OCI-LY1 (cell line): ENCODE measurements around the gene LRRC25.

Experiments used
- H2AFZ ChIP-seq: fragments of 200-600 bp; sonication (generic), shearing (Covaris generic); 2 replicates; pipeline ENCODE4 v1.6.0; 2014; ENCODE audit warnings: antibody characterized with exemption, mild to moderate bottlenecking, low read length
- H3F3A ChIP-seq: fragments of 200-600 bp; sonication (generic), shearing (Covaris generic); 2 replicates; pipeline ENCODE4 v1.6.0; 2014; ENCODE audit warnings: mild to moderate bottlenecking, antibody characterized with exemption, low read length, moderate library complexity; ENCODE audit not compliant: insufficient read depth
- H3K27ac ChIP-seq: fragments of 200-600 bp; sonication (generic); 2 replicates; pipeline ENCODE4 v1.5.1; 2014; ENCODE audit warnings: low read length, mixed run types, mild to moderate bottlenecking, low read depth; ENCODE audit not compliant: poor library complexity, severe bottlenecking
- H3K27me3 ChIP-seq: fragments of 200-600 bp; sonication (generic); 2 replicates; pipeline ENCODE4 v1.6.0; 2014; ENCODE audit warnings: antibody characterized with exemption, mild to moderate bottlenecking, low read length, moderate library complexity; ENCODE audit not compliant: insufficient read depth
- H3K36me3 ChIP-seq: fragments of 200-600 bp; sonication (generic); 2 replicates; pipeline ENCODE4 v1.6.1; 2014; ENCODE audit warnings: mild to moderate bottlenecking, antibody characterized with exemption, low read length, moderate library complexity, mixed read lengths; ENCODE audit not compliant: insufficient read depth
- H3K4me1 ChIP-seq: fragments of 200-600 bp; sonication (generic); 2 replicates; pipeline ENCODE4 v1.5.1; 2014; ENCODE audit warnings: mild to moderate bottlenecking, low read length, moderate library complexity; ENCODE audit not compliant: insufficient read depth, severe bottlenecking
- H3K4me2 ChIP-seq: fragments of 200-600 bp; sonication (generic), shearing (Covaris generic); 2 replicates; pipeline ENCODE4 v1.6.1; 2014; ENCODE audit warnings: low read length
- H3K4me3 ChIP-seq: fragments of 200-600 bp; sonication (generic); 2 replicates; pipeline ENCODE4 v1.5.1; 2014; ENCODE audit warnings: low read length, low read depth, mild to moderate bottlenecking, mixed read lengths; ENCODE audit not compliant: poor library complexity, severe bottlenecking
- H3K79me2 ChIP-seq: fragments of 200-600 bp; shearing (Covaris generic); 2 replicates; pipeline ENCODE4 v1.6.1; 2016; ENCODE audit warnings: mixed run types, low read length, mixed read lengths; ENCODE audit not compliant: insufficient read depth
- H3K9ac ChIP-seq: fragments of 200-600 bp; sonication (generic), shearing (Covaris generic); 2 replicates; pipeline ENCODE4 v1.6.1; 2014; ENCODE audit warnings: mild to moderate bottlenecking, low read length, mixed read lengths
- H3K9me2 ChIP-seq: fragments of 200-600 bp; sonication (generic), shearing (Covaris generic); 2 replicates; pipeline ENCODE4 v1.6.1; 2014; ENCODE audit warnings: low read depth, mild to moderate bottlenecking, low read length, mixed read lengths
- H3K9me3 ChIP-seq: fragments of 200-600 bp; shearing (Covaris generic); 2 replicates; pipeline ENCODE4 v1.6.1; 2014; ENCODE audit warnings: low read length, mixed read lengths
- H4K20me1 ChIP-seq: fragments of 200-600 bp; sonication (generic), shearing (Covaris generic); 2 replicates; pipeline ENCODE4 v1.6.0; 2016; ENCODE audit warnings: mild to moderate bottlenecking, low read length; ENCODE audit not compliant: insufficient read depth
- EZH2 ChIP-seq: fragments of 200-600 bp; sonication (generic), shearing (Covaris generic); IDR thresholded peaks from 2 replicates; pipeline ENCODE4 v1.8.0; 2017; ENCODE audit warnings: borderline replicate concordance, mixed run types, mild to moderate bottlenecking, antibody characterized with exemption, low read length, moderate library complexity, mixed read lengths
- TF ChIP-seq, protein P1 (sequence below): fragments of 200-600 bp; sonication (generic), shearing (Covaris generic); IDR thresholded peaks from 2 replicates; pipeline ENCODE4 v1.5.1; 2017; ENCODE audit warnings: mild to moderate bottlenecking, antibody characterized with exemption, low read length, moderate library complexity, mixed read lengths

Gene LRRC25

DNA sequence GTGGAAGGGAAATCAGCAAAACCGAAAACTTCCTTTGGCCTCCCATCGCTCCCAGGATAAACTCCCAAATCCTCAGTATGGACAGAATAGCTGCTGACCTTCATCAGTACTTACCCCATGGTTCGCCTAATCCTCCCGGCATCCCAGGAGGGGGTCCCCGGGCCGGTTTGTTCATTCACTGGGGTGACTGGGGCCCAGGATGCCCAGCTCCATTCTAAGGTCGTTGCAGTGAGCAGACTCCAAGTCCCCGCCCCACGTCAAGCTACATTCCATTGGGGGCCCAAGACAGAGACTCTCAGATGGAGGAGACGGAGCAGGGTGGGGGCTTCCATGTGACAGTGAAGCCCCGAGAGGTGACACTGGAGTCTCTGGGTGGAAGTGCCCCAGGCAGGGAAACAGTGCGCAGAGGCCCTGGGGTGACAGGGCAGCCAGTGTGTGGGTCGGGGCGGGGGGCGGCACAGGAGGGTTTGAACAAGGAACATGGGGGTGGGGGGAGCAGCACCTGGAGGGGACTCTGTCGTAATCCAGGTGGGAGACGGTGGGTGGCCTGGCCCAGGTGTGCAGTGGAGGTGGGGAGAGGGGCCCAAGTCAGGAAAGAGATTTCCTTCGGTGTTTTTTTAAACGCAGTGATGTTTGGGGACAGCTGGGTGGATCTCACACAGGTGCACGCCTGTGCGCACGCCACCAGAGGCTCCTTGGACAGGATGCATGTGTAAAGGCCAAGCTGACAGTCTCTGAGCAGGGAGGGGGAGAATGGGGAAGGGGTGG is 26.9 kb upstream of the LRRC25 start:
- Histone ChIP-seq H3K9me2 (no peaks in the 10 kb centered on the region), H3K4me1 (peaks cover 30% of the 10 kb centered on the region), H3K27ac (no peak overlapping the region), H3K9me3 (no peaks in the 10 kb centered on the region), H2AFZ (no peak overlapping the region), H3K4me3 (no peak overlapping the region), H3K27me3 (no peaks in the 10 kb centered on the region), H3F3A (no peaks in the 10 kb centered on the region), H4K20me1 (no peaks in the 10 kb centered on the region), H3K9ac (no peak overlapping the region), H3K79me2 (no peaks in the 10 kb centered on the region), H3K36me3 (no peaks in the 10 kb centered on the region), H3K4me2 (no peak overlapping the region)
- TF ChIP-seq, protein P1, sequence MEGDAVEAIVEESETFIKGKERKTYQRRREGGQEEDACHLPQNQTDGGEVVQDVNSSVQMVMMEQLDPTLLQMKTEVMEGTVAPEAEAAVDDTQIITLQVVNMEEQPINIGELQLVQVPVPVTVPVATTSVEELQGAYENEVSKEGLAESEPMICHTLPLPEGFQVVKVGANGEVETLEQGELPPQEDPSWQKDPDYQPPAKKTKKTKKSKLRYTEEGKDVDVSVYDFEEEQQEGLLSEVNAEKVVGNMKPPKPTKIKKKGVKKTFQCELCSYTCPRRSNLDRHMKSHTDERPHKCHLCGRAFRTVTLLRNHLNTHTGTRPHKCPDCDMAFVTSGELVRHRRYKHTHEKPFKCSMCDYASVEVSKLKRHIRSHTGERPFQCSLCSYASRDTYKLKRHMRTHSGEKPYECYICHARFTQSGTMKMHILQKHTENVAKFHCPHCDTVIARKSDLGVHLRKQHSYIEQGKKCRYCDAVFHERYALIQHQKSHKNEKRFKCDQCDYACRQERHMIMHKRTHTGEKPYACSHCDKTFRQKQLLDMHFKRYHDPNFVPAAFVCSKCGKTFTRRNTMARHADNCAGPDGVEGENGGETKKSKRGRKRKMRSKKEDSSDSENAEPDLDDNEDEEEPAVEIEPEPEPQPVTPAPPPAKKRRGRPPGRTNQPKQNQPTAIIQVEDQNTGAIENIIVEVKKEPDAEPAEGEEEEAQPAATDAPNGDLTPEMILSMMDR, result no peak
- TF ChIP-seq EZH2, result no peak

DNA sequence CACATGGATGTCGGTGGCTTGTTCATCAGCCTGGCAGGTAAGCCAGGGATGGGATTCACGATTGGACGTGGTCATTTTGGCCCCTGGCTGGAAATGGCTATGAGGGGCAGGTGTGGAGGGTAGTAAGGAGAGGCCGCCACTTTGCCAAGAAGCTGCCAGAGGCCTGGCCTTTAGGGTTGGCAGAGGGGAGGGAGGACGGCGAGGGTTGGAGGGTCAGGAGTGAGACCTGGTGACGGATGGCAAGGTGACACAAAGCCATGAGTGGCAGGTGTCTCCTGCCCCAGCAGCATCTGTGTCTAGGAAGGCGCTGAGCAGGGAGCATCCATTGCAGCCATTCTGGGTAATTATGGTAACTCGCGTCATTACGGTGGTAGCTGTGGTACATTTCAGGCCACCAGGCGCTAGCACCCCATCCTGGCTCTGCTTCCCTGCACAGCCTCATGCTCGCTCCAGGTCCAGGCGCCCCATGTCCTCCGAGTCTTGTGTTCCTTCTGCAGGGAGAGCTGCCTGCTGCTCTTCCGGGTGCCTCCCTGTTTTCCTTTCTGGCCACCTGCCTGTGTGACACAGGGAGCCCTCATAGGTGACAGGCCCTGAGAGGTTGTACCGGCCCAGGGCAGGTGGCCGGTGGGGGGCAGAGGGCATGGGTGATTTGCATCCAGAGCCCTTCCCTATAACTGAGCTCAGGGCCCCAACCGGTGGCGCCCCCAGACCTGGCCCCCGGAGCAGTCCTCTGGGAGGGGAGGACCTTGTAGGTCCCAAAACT is 26.0 kb upstream of the LRRC25 start:
- Histone ChIP-seq H3K79me2 (no peaks in the 10 kb centered on the region), H3K9me3 (no peaks in the 10 kb centered on the region), H3K36me3 (no peaks in the 10 kb centered on the region), H4K20me1 (no peaks in the 10 kb centered on the region), H3K4me3 (no peak overlapping the region), H3K27ac (no peak overlapping the region), H3K4me1 (peaks cover 28% of the 10 kb centered on the region), H3K9ac (no peak overlapping the region), H3K27me3 (no peaks in the 10 kb centered on the region), H3F3A (no peaks in the 10 kb centered on the region), H3K9me2 (no peaks in the 10 kb centered on the region), H2AFZ (no peak overlapping the region), H3K4me2 (no peak overlapping the region)
- TF ChIP-seq, protein P1, result no peak
- no peak for TF ChIP-seq EZH2

DNA sequence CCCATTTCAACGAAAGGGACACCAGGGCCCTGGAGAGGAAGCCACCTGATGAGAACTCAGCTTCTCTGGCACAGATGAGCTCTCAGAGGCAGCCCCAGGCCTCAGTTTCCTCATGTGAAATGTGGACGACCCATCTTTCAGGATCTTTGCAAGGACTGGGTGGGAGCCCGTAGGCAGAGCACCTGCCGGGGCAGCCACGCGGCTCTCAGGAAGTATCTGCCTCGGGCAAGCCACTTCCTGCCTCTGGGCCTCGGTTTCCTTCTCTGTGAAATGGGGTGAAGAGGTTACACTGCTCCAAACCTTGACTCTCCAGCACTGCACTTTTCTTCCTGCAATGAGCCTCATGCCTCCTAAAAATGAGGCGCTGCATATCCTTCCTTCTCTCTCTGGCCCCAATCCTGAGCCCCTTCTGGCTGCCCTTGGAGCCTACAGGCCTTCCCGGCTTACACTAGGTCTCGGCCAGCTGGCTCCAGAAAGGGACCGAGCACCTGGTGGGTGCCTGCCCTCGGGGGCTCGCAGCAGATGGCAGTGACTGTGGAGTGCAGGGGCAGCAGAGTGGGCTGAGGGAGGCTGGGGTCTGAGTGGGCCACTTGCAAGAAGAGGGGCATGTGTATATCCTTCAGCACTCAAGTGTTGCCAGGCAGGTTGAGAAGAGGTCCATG is 25.2 kb upstream of the LRRC25 start:
- no peaks in the 10 kb centered on the region for H3K36me3 ChIP-seq
- no peak overlapping the region; the same call in 1 of the 2 replicates for H3K9ac ChIP-seq
- H3F3A ChIP-seq, result no peaks in the 10 kb centered on the region
- H3K4me2 ChIP-seq, result peak overlapping the region; percentile 18; the same call in 1 of the 2 replicates
- no peaks in the 10 kb centered on the region for H3K79me2 ChIP-seq
- no peaks in the 10 kb centered on the region for H4K20me1 ChIP-seq
- no peaks in the 10 kb centered on the region for H3K27me3 ChIP-seq
- H3K9me2 ChIP-seq, result no peaks in the 10 kb centered on the region
- H3K9me3 ChIP-seq, result no peaks in the 10 kb centered on the region
- no peak overlapping the region for H2AFZ ChIP-seq
- peaks cover 31% of the 10 kb centered on the region for H3K4me1 ChIP-seq
- no peak for TF ChIP-seq EZH2
- TF ChIP-seq, protein P1, result no peak
- H3K4me3 ChIP-seq, result no peak overlapping the region
- H3K27ac ChIP-seq, result no peak overlapping the region
